K562 (cell line): ENCODE measurements around the gene GINS1. TPM values are rescaled to one million over a fixed set of nuclear protein-coding genes. Genes with fewer than 3 reads are reported as not detected.

Source experiments
- ATAC-seq: fragments of 200-7000 bp; cut with Tn5 transposase; 3 replicates; pipeline ENCODE4 v1.9.1; 2020; ENCODE audit warnings: moderate library complexity
- BruUV-seq: library from RNA; stranded (reverse); fragments of 400-500 nt; replicated peaks from 2 replicates; lab custom pipeline; 2021; lab: Mats Ljungman, UMichigan
- CTCF ChIA-PET: fragments of 300-600 bp; formaldehyde crosslinking; extraction: SDS; loops from one replicate; lab custom pipeline; 2021; ENCODE audit warnings: low intra/inter-chr PET ratio; lab: Yijun Ruan, JAX
- POLR2A ChIA-PET: fragments of 300-600, 350-650 bp; sonication (Branson Sonifier 250); formaldehyde crosslinking; extraction: SDS; loops from one replicate; lab custom pipeline; 2021; ENCODE audit warnings: antibody characterized with exemption, inconsistent platforms; lab: Yijun Ruan, JAX
- DNase-seq, 4 experiments: peaks; one replicate each; pipeline versions ENCODE4 v3.0.0 to v3.0.0-alpha.2; 2011 to 2018; ENCODE audit warnings: low spot score in 3 of 4, mixed read lengths in 3 of 4; ENCODE audit errors: extremely low read depth in 1 of 4
- FAIRE-seq: peaks from 2 replicates; lab custom pipeline; 2011; peaks lifted over from hg19 to GRCh38; lab: Jason Lieb, UNC
- H2AFZ ChIP-seq: 2 replicates; pipeline ENCODE4 v1.6.0; 2011; ENCODE audit warnings: low read depth, low read length, control low read depth, inconsistent platforms
- H3K27ac ChIP-seq: fragments of 200-600 bp; 3 replicates; pipeline ENCODE4 v1.8.0; 2011; ENCODE audit warnings: low read depth, mild to moderate bottlenecking, control low read depth, inconsistent platforms, low read length, moderate library complexity, mixed read lengths; ENCODE audit errors: extremely low read depth
- H3K27me3 ChIP-seq, 2 experiments: fragments of 300-600 bp in 1 of 2; 2 replicates in 1 of 2; 3 replicates in 1 of 2; pipeline versions ENCODE4 v1.6.0 to v1.8.0; 2011; ENCODE audit warnings: inconsistent platforms in 2 of 2, low read length in 2 of 2, mild to moderate bottlenecking in 1 of 2, mixed read lengths in 1 of 2, moderate library complexity in 1 of 2; ENCODE audit not compliant: control insufficient read depth in 2 of 2, insufficient read depth in 2 of 2
- H3K36me3 ChIP-seq: fragments of 300-600 bp; 3 replicates; pipeline ENCODE4 v1.8.0; 2011; ENCODE audit warnings: mild to moderate bottlenecking, low read length, inconsistent platforms; ENCODE audit not compliant: control insufficient read depth, insufficient read depth
- H3K4me1 ChIP-seq, 2 experiments: fragments of 200-600 bp in 1 of 2; replicated peaks in 1 of 2; 2 replicates in 1 of 2; 3 replicates in 1 of 2; pipeline versions ENCODE4 v1.5.1 to v1.8.0; 2011; ENCODE audit warnings: inconsistent platforms in 2 of 2, low read length in 2 of 2, mild to moderate bottlenecking in 1 of 2, mixed read lengths in 1 of 2, moderate library complexity in 1 of 2; ENCODE audit not compliant: control insufficient read depth in 2 of 2, insufficient read depth in 2 of 2
- H3K4me2 ChIP-seq: 2 replicates; pipeline ENCODE4 v1.6.1; 2011; ENCODE audit warnings: low read length, control low read depth, inconsistent platforms, mixed read lengths; ENCODE audit not compliant: insufficient read depth
- H3K4me3 ChIP-seq: fragments of 200-600 bp; sonication (generic), shearing (Covaris generic); 2 replicates; pipeline ENCODE4 v1.5.1; 2016; ENCODE audit warnings: control low read depth, inconsistent platforms
- H3K79me2 ChIP-seq: fragments of 200-600 bp; 3 replicates; pipeline ENCODE4 v1.8.0; 2011; ENCODE audit warnings: low read length, inconsistent platforms; ENCODE audit not compliant: control insufficient read depth, insufficient read depth
- H3K9ac ChIP-seq, 2 experiments: 2 replicates each; pipeline versions ENCODE4 v1.6.0 to v1.6.1; 2011; ENCODE audit warnings: low read depth in 2 of 2, low read length in 2 of 2, control low read depth in 1 of 2, inconsistent platforms in 1 of 2, mild to moderate bottlenecking in 1 of 2, mixed read lengths in 1 of 2; ENCODE audit not compliant: insufficient read depth in 1 of 2
- H3K9me1 ChIP-seq: one replicate; pipeline ENCODE4 v1.6.0; 2011; ENCODE audit warnings: inconsistent platforms, mild to moderate bottlenecking, low read length, moderate library complexity; ENCODE audit not compliant: control insufficient read depth, insufficient read depth
- H3K9me3 ChIP-seq: replicated peaks from 2 replicates; pipeline ENCODE4 v1.5.1; 2011; ENCODE audit warnings: low read depth, low read length, inconsistent platforms; ENCODE audit not compliant: control insufficient read depth, insufficient read depth
- H4K20me1 ChIP-seq: replicated peaks from 2 replicates; pipeline ENCODE4 v1.6.1; 2011; ENCODE audit warnings: low read length, inconsistent platforms, mixed read lengths; ENCODE audit not compliant: control insufficient read depth, insufficient read depth
- CGGBP1 ChIP-seq: fragments of 250-450 bp; sonication (Bioruptor Pico); IDR thresholded peaks from 2 replicates; pipeline ENCODE4 v1.9.0; 2021; ENCODE audit warnings: mild to moderate bottlenecking
- COPS2 ChIP-seq: fragments of 450-650 bp; conservative IDR thresholded peaks from 2 replicates; pipeline ENCODE4 v1.6.1; 2016; ENCODE audit warnings: mild to moderate bottlenecking, moderate library complexity
- CREB1 ChIP-seq, 2 experiments: sonication (generic) in 1 of 2; formaldehyde crosslinking in 1 of 2; IDR thresholded peaks; 2 replicates each; pipeline versions ENCODE4 v1.6.1 to v1.8.0; 2012 to 2022; ENCODE audit warnings: inconsistent platforms in 1 of 2, mild to moderate bottlenecking in 1 of 2, missing genetic modification reagents in 1 of 2, moderate library complexity in 1 of 2
- HMG20B ChIP-seq: fragments of 250-450 bp; sonication (Bioruptor Pico); IDR thresholded peaks from 2 replicates; pipeline ENCODE4 v1.5.0; 2021; ENCODE audit warnings: mild to moderate bottlenecking
- MEF2A ChIP-seq: IDR thresholded peaks from 2 replicates; pipeline ENCODE4 v1.6.1; 2011; ENCODE audit warnings: low read depth, mild to moderate bottlenecking, low read length, moderate library complexity; ENCODE audit not compliant: control insufficient read depth
- POLR2A ChIP-seq: fragments of 450-650 bp; conservative IDR thresholded peaks from 2 replicates; pipeline ENCODE4 v1.6.1; 2016
- RBBP5 ChIP-seq: fragments of 200-600 bp; sonication (generic); IDR thresholded peaks from 2 replicates; pipeline ENCODE4 v1.6.1; 2012; ENCODE audit warnings: borderline replicate concordance, mild to moderate bottlenecking, low read length, control low read depth, inconsistent platforms; ENCODE audit not compliant: insufficient read depth, poor library complexity, severe bottlenecking
- RFX5 ChIP-seq: IDR thresholded peaks from 2 replicates; pipeline ENCODE4 v1.6.1; 2011; ENCODE audit warnings: low read depth, mild to moderate bottlenecking, improper control_type of control experiment, low read length
- ZNF184 ChIP-seq: sonication (generic); formaldehyde crosslinking; IDR thresholded peaks from 2 replicates; pipeline ENCODE4 v1.5.0; 2020; ENCODE audit warnings: missing genetic modification reagents
- ZNF263 ChIP-seq: sonication (generic); formaldehyde crosslinking; IDR thresholded peaks from 2 replicates; pipeline ENCODE4 v1.8.0; 2022; ENCODE audit warnings: mild to moderate bottlenecking, missing genetic modification reagents, borderline replicate concordance
- ZNF316 ChIP-seq: fragments of 450-650 bp; IDR thresholded peaks from 2 replicates; pipeline ENCODE4 v1.6.1; 2016
- WGBS: fragments of 100-300 bp; shearing (Covaris generic); methylation state at CpG from one replicate; pipeline ENCODE4 v1.1.6; 2016; ENCODE audit warnings: low coverage, mixed read lengths; ENCODE audit not compliant: insufficient coverage; ENCODE audit errors: missing lambda C conversion rate; 5-methylcytosine and 5-hydroxymethylcytosine counted together
- in situ Hi-C: fragments of 300-500 bp; cut with MboI; formaldehyde crosslinking; loops from 4 replicates; pipeline ENCODE4 v1.15.0; 2018; ENCODE audit warnings: inconsistent platforms, mixed read lengths
- intact Hi-C: fragments of 100-400 bp; cut with micrococcal nuclease; formaldehyde crosslinking; loops from 2 replicates; pipeline ENCODE4 v1.14.2; 2022
- polyA plus RNA-seq, 8 experiments: library from polyadenylated mRNA; depleted of rRNA in 4 of 8; stranded (reverse) in 5 of 8; unstranded in 3 of 8; fragments of >200 nt; fragmentation: Nextera tagmentation in 2 of 8; fragmentation: Illumina TruSeq in 1 of 8; extraction: Ambion mirVana in 2 of 8; extraction: Trizol in 1 of 8; gene quantifications; 2 replicates each; pipeline versions ENCODE4 v1.2.1 to v1.2.3, GENCODE V29; 2011 to 2014; ENCODE audit warnings: inconsistent platforms in 1 of 8, missing spikeins in 1 of 8
- total RNA-seq, 7 experiments: library from RNA; depleted of rRNA in 6 of 7; stranded (reverse); fragments of >200 nt in 6 of 7; fragmentation: Illumina TruSeq in 2 of 7; extraction: Trizol in 2 of 7; gene quantifications; 2 replicates each; pipeline versions ENCODE4 v1.2.1 to v1.2.3, GENCODE V29; 2011 to 2021; ENCODE audit warnings: low replicate concordance in 1 of 7
- TF ChIP-seq, protein P1 (sequence below), 2 experiments: IDR thresholded peaks; 2 replicates each; pipeline ENCODE4 v1.6.1; 2011; ENCODE audit warnings: borderline replicate concordance in 1 of 2, control low read depth in 1 of 2, low read depth in 1 of 2, low read length in 1 of 2, mild to moderate bottlenecking in 1 of 2, mixed read lengths in 1 of 2, moderate library complexity in 1 of 2; ENCODE audit not compliant: insufficient read depth in 1 of 2, insufficient read length in 1 of 2, poor library complexity in 1 of 2, severe bottlenecking in 1 of 2; ENCODE audit errors: extremely low read depth in 1 of 2
- TF ChIP-seq, protein P2 (sequence below): fragments of 450-650 bp; IDR thresholded peaks from 2 replicates; pipeline ENCODE4 v1.6.1; 2014; ENCODE audit warnings: low read depth, mild to moderate bottlenecking, moderate library complexity, borderline replicate concordance

The GINS1 gene
- total and polyA plus RNA-seq, 9 of the 15 experiments (the other 6 are each of a cell fraction or from before 2014, with no cell fraction given) = 13.1 to 31.8 (median 24.1) TPM

- Histone ChIP-seq H3K9me1 (no peaks in the 10 kb centered on the region), H2AFZ (no peak overlapping the region), H3K27me3 (no peaks in the 10 kb centered on the region; a peak in 1 of 5 replicates), H4K20me1 (peaks cover 4% of the 10 kb centered on the region; the same call in 1 of the 2 replicates)
- ATAC-seq = no peak
- DNase-seq = no peak
- 75% methylated on average over 9 of the region's 10 CpGs for WGBS
- FAIRE-seq = no peak
- TF ChIP-seq CREB1 (IDR thresholded peaks at IDR 0.05) (no peak), CREB1 (CRISPR knock-in tag; IDR thresholded peaks at IDR 0.05) (no peak), ZNF184 (CRISPR knock-in tag) (no peak), COPS2 (no peak), MEF2A (no peak), RBBP5 (no peak), HMG20B (no peak), CGGBP1 (no peak), RFX5 (no peak), ZNF316 (no peak), ZNF263 (no peak), POLR2A (no peak)
- TF ChIP-seq, protein P1, sequence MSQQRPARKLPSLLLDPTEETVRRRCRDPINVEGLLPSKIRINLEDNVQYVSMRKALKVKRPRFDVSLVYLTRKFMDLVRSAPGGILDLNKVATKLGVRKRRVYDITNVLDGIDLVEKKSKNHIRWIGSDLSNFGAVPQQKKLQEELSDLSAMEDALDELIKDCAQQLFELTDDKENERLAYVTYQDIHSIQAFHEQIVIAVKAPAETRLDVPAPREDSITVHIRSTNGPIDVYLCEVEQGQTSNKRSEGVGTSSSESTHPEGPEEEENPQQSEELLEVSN (IDR thresholded peaks at IDR 0.05; ENCODE audit: borderline replicate concordance in 1 of 2, extremely low read depth in 1 of 2, insufficient read depth in 1 of 2, insufficient read length in 1 of 2, low read depth in 1 of 2, low read length in 1 of 2, poor library complexity in 1 of 2, severe bottlenecking in 1 of 2) = no peak
- TF ChIP-seq, protein P2, sequence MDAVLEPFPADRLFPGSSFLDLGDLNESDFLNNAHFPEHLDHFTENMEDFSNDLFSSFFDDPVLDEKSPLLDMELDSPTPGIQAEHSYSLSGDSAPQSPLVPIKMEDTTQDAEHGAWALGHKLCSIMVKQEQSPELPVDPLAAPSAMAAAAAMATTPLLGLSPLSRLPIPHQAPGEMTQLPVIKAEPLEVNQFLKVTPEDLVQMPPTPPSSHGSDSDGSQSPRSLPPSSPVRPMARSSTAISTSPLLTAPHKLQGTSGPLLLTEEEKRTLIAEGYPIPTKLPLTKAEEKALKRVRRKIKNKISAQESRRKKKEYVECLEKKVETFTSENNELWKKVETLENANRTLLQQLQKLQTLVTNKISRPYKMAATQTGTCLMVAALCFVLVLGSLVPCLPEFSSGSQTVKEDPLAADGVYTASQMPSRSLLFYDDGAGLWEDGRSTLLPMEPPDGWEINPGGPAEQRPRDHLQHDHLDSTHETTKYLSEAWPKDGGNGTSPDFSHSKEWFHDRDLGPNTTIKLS = no peak
- TF ChIP-seq, all 486 proteins: peak for 0
- intact Hi-C loops = no loop called here
- Histone ChIP-seq H3K9me3 (no peaks in the 10 kb centered on the region), H3K4me1 (peaks cover 0 to 5% of the 10 kb centered on the region in 2 experiments; a peak in 3 of 5 replicates), H3K27ac (no peak overlapping the region), H3K4me2 (no peak overlapping the region), H3K9ac (0 out of 4 replicates have a peak overlapping the region, but pooled peaks of 1 of the 2 experiments have one; percentile 13), H3K4me3 (no peak overlapping the region), H3K36me3 (peaks cover 6% of the 10 kb centered on the region; the same call in 2 of the 3 replicates), H3K79me2 (peaks cover 37% of the 10 kb centered on the region)
- in situ Hi-C loops = no loop called here
- ChIA-PET CTCF (interaction anchor here (0.5 kb wide), 1 partner anchor 13 kb away, joined by 4 read pairs; no protein-coding TSS in a partner anchor), POLR2A (no interaction called here)
- no TSS peak for BruUV-seq
Measured at GRCh38 chr20:25378884-25379733, 28.4 kb upstream of the GINS1 start.
